ENCODE results near the gene P2RX2. TPM values are rescaled to one million over a fixed set of nuclear protein-coding genes. Genes with fewer than 3 reads are reported as not detected.
A peak's percentile ranks its signal among the peaks of the same experiment; 100 is the strongest.

The P2RX2 gene
- total RNA-seq (2014; rRNA removed; shearing (Covaris generic)): 0.15 and 0.28 TPM in 2 replicates

DNA sequence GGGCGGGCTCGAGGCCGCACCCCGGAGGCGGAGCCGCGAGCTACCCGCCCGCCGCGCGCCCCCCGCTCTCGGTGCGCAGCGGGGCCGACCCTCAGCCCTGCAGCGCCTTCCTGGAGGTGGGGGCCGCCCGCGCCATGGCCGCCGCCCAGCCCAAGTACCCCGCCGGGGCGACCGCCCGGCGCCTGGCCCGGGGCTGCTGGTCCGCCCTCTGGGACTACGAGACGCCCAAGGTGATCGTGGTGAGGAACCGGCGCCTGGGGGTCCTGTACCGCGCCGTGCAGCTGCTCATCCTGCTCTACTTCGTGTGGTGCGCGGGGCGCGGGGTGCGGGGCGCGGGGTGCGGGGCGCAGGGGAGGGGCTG lies at the start of gene P2RX2:
Gene P2RX2, plus strand, starts transcription at position 94 of the 361 bp plus-strand sequence. Its CDS starts 41 bp downstream, at position 135.
- peaks cover 52% of the 10 kb centered on the region for H3K27me3 ChIP-seq (ENCODE audit: control insufficient read depth, insufficient read depth, low read length)
- peak within 1 kb of the TSS; percentile 42 for H3K4me3 ChIP-seq (ENCODE audit: insufficient read depth, low read depth, low read length)
- no peaks in the 10 kb centered on the region for H3K36me3 ChIP-seq (replicated peaks; ENCODE audit: control insufficient read depth, insufficient read depth, low read length)
- peak; percentile 95 for DNase-seq

GRCh38 chr12:132568826-132569480 lies 49.6 kb upstream of the P2RX2 start:
- DNase-seq: no peak
- Histone ChIP-seq H3K27me3 (ENCODE audit: control insufficient read depth, insufficient read depth, low read length) (no peaks in the 10 kb centered on the region), H3K36me3 (replicated peaks; ENCODE audit: control insufficient read depth, insufficient read depth, low read length) (peaks cover 3% of the 10 kb centered on the region), H3K4me3 (ENCODE audit: insufficient read depth, low read depth, low read length) (no peak overlapping the region)

GRCh38 chr12:132569856-132570480 lies 48.6 kb upstream of the P2RX2 start:
- no peak for DNase-seq
- Histone ChIP-seq H3K27me3 (ENCODE audit: control insufficient read depth, insufficient read depth, low read length) (no peaks in the 10 kb centered on the region), H3K4me3 (ENCODE audit: insufficient read depth, low read depth, low read length) (no peak overlapping the region), H3K36me3 (replicated peaks; ENCODE audit: control insufficient read depth, insufficient read depth, low read length) (peaks cover 6% of the 10 kb centered on the region)

- no peak for DNase-seq
- peaks cover 4% of the 10 kb centered on the region for H3K36me3 ChIP-seq (replicated peaks; ENCODE audit: control insufficient read depth, insufficient read depth, low read length)
- no peak overlapping the region for H3K4me3 ChIP-seq (ENCODE audit: insufficient read depth, low read depth, low read length)
- H3K27me3 ChIP-seq (ENCODE audit: control insufficient read depth, insufficient read depth, low read length): no peaks in the 10 kb centered on the region
Measured at GRCh38 chr12:132570635-132571034, 47.9 kb upstream of the P2RX2 start.

GRCh38 chr12:132571051-132571450 lies 47.5 kb upstream of the P2RX2 start:
- peaks cover 4% of the 10 kb centered on the region for H3K36me3 ChIP-seq (replicated peaks; ENCODE audit: control insufficient read depth, insufficient read depth, low read length)
- no peak for DNase-seq
- H3K4me3 ChIP-seq (ENCODE audit: insufficient read depth, low read depth, low read length): no peak overlapping the region

DNA sequence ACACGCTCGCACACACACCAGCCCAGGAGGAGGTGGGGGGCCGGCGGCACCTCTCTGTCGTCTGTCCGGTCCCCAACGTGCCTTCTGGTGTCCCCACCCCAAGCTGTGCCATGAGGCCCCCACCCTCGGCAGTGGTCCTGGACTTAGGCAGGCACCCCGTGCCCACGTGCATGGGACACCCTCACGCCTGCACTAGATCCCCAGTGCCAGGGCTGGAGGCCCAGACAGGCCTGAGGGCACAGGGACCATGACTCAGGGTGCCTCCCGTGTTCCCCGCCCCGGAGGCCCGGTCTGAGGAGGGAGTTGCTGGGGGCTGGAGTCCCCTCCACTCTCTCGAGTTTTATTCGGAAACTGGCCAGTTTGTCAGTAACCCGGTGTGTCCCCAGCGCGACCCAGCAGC lies 47.0 kb upstream of the P2RX2 start:
- Histone ChIP-seq H3K27me3 (ENCODE audit: control insufficient read depth, insufficient read depth, low read length) (no peaks in the 10 kb centered on the region), H3K36me3 (replicated peaks; ENCODE audit: control insufficient read depth, insufficient read depth, low read length) (peaks cover 4% of the 10 kb centered on the region), H3K4me3 (ENCODE audit: insufficient read depth, low read depth, low read length) (no peak overlapping the region)
- no peak for DNase-seq

More at GRCh38 chr12:132571051-132571450, 47.5 kb upstream of the P2RX2 start:
- no peaks in the 10 kb centered on the region for H3K27me3 ChIP-seq (ENCODE audit: control insufficient read depth, insufficient read depth, low read length)

GRCh38 chr12:132572106-132572505 lies 46.5 kb upstream of the P2RX2 start:
- Histone ChIP-seq H3K27me3 (ENCODE audit: control insufficient read depth, insufficient read depth, low read length) (no peaks in the 10 kb centered on the region), H3K36me3 (replicated peaks; ENCODE audit: control insufficient read depth, insufficient read depth, low read length) (peaks cover 4% of the 10 kb centered on the region), H3K4me3 (ENCODE audit: insufficient read depth, low read depth, low read length) (no peak overlapping the region)
- DNase-seq: no peak

GRCh38 chr12:132572801-132573760 lies 45.5 kb upstream of the P2RX2 start:
- DNase-seq: no peak
- Histone ChIP-seq H3K4me3 (ENCODE audit: insufficient read depth, low read depth, low read length) (no peak overlapping the region), H3K27me3 (ENCODE audit: control insufficient read depth, insufficient read depth, low read length) (no peaks in the 10 kb centered on the region), H3K36me3 (replicated peaks; ENCODE audit: control insufficient read depth, insufficient read depth, low read length) (peaks cover 8% of the 10 kb centered on the region)

DNA sequence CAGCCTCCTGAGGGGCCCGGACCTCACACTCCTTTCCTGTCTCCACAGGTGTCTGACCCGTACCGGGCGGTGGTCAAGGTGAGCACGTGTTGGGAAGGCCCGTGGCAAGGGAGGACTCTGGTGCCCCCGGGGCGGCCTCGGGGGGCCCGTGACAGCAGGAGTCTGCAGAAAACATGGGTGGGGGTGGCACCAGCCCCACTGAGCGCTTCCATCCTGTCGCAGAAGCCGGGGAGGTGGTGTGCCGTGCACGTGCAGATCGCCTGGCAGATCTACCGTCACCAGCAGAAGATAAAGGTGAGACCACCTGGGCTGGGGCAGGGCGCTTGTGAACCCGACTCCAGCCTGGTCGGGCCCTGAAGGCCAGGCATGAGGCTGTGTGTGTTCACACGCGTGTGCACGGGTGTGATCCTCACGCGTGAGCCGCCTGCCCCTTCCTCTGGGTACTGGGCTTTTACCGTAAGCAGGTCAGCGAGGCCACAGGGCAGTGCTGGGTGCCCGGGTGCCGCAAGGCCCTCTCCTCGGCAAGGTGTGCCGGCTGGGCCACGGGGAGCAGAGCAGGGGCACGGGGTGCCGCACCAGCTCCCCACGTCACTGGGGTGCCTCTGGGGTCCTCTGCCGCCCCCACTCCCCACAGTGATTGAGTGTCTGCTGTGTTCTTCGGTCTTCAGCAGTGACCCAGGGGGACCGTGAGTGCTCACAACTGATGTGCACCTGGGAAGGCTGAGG lies 44.1 kb upstream of the P2RX2 start:
- Histone ChIP-seq H3K27me3 (ENCODE audit: control insufficient read depth, insufficient read depth, low read length) (no peaks in the 10 kb centered on the region), H3K4me3 (ENCODE audit: insufficient read depth, low read depth, low read length) (no peak overlapping the region), H3K36me3 (replicated peaks; ENCODE audit: control insufficient read depth, insufficient read depth, low read length) (peaks cover 8% of the 10 kb centered on the region)
- no peak for DNase-seq

GRCh38 chr12:132575661-132576060 lies 42.9 kb upstream of the P2RX2 start:
- Histone ChIP-seq H3K27me3 (ENCODE audit: control insufficient read depth, insufficient read depth, low read length) (no peaks in the 10 kb centered on the region; the same call in 1 of the 2 replicates), H3K4me3 (ENCODE audit: insufficient read depth, low read depth, low read length) (no peak overlapping the region), H3K36me3 (replicated peaks; ENCODE audit: control insufficient read depth, insufficient read depth, low read length) (peaks cover 8% of the 10 kb centered on the region)
- DNase-seq: no peak

DNA sequence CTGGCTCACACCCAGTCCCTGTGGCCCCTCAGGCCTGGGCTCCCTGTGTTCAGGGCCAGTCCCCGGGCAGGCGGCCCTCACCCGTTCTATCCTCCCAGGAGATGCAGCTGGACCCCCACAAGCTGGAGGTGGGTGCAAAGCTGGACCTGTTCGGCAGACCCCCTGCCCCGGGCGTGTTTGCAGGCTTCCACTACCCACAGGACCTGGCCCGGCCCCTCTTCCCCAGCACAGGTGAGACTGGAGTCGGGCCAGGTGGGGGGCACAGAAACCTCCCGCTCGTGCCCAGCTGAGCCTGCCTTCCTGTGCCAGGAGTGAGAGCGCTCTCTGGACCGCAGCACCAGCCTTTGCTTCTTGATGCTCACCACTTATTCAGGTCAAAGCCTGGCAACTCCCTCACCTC lies 41.9 kb upstream of the P2RX2 start:
- H3K27me3 ChIP-seq (ENCODE audit: control insufficient read depth, insufficient read depth, low read length): peaks cover 2% of the 10 kb centered on the region; the same call in 1 of the 2 replicates
- DNase-seq: no peak
- peaks cover 8% of the 10 kb centered on the region for H3K36me3 ChIP-seq (replicated peaks; ENCODE audit: control insufficient read depth, insufficient read depth, low read length)
- no peak overlapping the region for H3K4me3 ChIP-seq (ENCODE audit: insufficient read depth, low read depth, low read length)

DNA sequence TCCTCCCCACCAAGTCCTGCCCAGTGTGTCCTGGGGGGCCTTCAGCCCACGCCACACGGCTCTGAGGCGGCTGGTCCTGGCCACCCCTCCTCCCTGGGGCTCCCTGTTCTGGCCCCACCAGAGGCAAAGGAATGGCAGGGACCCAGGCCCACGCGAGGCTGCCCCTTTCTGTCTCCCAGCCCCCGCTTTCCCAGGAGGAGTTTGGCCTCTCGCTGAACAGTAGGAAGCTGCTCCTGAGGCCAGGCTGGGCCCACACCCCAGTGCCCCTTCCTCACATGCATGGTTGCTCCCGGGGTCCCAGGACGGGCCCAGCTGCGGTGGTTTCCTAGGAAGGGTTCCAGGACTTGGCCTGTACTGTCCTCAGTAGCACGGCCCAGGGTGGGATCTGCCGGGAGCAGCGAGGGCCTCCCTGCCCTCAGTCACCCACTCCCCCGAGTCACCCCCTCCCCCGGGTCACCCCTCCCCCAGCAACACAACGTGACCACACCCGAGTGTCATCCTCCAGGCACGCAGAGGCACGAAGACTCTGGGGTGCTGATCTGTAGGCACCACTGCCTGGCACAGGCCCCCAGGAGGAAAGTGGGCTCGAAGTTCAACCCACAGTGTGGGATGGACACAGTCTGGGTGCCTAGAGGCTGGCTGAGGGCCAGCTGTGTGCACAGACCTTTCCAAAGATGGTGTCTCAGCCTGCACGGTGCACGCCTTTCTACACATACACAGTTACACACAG lies 41.2 kb upstream of the P2RX2 start:
- H3K4me3 ChIP-seq (ENCODE audit: insufficient read depth, low read depth, low read length): no peak overlapping the region
- H3K27me3 ChIP-seq (ENCODE audit: control insufficient read depth, insufficient read depth, low read length): peaks cover 8% of the 10 kb centered on the region
- DNase-seq: no peak
- peaks cover 7% of the 10 kb centered on the region for H3K36me3 ChIP-seq (replicated peaks; ENCODE audit: control insufficient read depth, insufficient read depth, low read length)

GRCh38 chr12:132578118-132578517 lies 40.5 kb upstream of the P2RX2 start:
- no peak for DNase-seq
- H3K4me3 ChIP-seq (ENCODE audit: insufficient read depth, low read depth, low read length): no peak overlapping the region

More at GRCh38 chr12:132578118-132578517, 40.5 kb upstream of the P2RX2 start:
- H3K27me3 ChIP-seq (ENCODE audit: control insufficient read depth, insufficient read depth, low read length): peaks cover 15% of the 10 kb centered on the region
- H3K36me3 ChIP-seq (replicated peaks; ENCODE audit: control insufficient read depth, insufficient read depth, low read length): peaks cover 7% of the 10 kb centered on the region

All from H7 (cell line).